22Rv1 (cell line): Measurements from ENCODE around the gene KATNB1.

Source experiments
- CTCF ChIP-seq: fragments of 450-650 bp; IDR thresholded peaks from 2 replicates; pipeline ENCODE4 v1.5.1; 2017; ENCODE audit warnings: mild to moderate bottlenecking
- ZFX ChIP-seq: fragments of 450-650 bp; IDR thresholded peaks from 2 replicates; pipeline ENCODE4 v1.6.1; 2017; ENCODE audit warnings: antibody characterized with exemption, borderline replicate concordance

GRCh38 chr16:57764341-57765159 lies 29.0 kb downstream of the KATNB1 start:
- no peak for TF ChIP-seq CTCF
- TF ChIP-seq ZFX, result no peak
